Gastroesophageal sphincter (tissue), 3 donors: ENCODE results near the gene RAB9A.

ENCODE experiments used
- CTCF ChIP-seq, 4 experiments: fragments of 200-600 bp in 2 of 4; fragments of 450-650 bp in 2 of 4; sonication (generic) in 1 of 4; IDR thresholded peaks; one replicate each; pipeline ENCODE4 v1.5.1; 2017 to 2019; ENCODE audit warnings: antibody characterized with exemption in 4 of 4, mild to moderate bottlenecking in 2 of 4, moderate library complexity in 2 of 4
- POLR2AphosphoS5 ChIP-seq: sonication (generic); formaldehyde crosslinking; IDR thresholded peaks from one replicate; pipeline ENCODE4 v1.6.1; 2017; ENCODE audit warnings: antibody characterized with exemption

GRCh38 chrX:13650318-13650717 lies 38.6 kb upstream of the RAB9A start:
- TF ChIP-seq POLR2AphosphoS5 (no peak), CTCF (IDR thresholded peaks at IDR 0.05) (no peak)
